ENCODE data around the gene BBX.
"Not testable (repeated sequence)": the region's sequence is repeated elsewhere in the genome, so short reads cannot be mapped to it uniquely, and the experiment has no call there.

The BBX gene

DNA sequence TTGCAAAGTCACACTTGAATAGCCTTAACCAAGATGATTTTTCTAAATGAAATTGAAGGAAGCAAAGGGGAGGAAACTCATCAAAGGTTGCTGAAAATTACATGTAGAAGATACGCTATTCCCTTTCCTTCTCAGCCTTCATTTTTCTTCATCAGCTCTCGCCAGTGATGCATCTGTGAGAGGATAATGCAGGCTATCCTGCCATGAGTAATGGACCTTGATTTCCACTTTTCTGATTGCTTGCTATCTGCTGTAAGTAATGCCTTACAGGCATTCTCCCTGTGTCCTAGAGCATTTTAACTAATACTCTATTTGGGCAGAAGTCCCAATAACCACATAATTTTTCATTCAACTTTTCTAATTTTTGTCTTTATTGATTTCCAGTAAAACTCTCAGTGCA, 162.6 kb downstream of the BBX start:
- no peak for DNase-seq (ENCODE audit: low spot score)

DNA sequence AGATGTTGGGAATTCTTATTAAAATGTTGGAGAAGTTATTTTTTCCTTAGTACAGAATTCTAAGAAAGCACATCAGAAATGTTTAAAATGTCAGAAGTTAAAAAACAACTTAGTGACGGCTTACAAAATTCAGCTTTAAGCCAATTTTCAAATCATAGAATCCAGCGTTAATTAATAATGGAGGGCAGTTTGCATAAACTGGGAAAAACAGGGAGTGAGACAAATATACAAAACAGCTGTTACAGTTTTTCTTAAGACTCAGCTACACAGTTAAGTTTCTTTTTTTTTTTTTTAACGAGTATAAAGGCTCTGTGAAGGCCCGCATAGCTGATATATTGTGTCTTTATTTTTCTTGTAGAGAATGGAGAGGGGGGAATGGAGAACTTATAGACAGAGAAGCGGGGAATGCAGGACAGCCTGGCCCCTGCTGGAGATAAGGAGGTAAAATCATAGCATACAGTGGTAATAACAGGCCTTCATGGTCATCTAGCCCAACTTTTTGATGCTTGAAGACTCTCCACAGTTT, 164.4 kb downstream of the BBX start:
- no peak for DNase-seq (ENCODE audit: low spot score)

DNA sequence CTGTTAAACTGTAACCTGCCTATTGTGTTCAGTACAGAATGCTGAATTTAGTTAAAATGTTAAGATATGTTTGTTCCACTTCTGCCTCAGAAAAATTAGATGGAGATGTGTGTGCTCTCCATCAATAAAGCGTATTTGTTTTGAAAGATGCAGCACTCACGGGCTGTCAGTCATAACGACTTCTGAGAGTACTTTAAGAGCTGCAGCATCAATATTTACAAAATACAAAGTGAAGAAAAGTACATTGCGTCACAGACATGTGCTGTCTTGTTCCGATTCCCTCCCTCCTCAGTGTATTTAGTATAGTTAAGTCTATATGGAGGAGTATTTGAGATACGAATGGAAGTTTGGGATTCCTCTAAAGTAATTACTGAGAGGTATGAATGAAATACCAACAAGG, 166.6 kb downstream of the BBX start:
- DNase-seq (ENCODE audit: low spot score), result no peak

DNA sequence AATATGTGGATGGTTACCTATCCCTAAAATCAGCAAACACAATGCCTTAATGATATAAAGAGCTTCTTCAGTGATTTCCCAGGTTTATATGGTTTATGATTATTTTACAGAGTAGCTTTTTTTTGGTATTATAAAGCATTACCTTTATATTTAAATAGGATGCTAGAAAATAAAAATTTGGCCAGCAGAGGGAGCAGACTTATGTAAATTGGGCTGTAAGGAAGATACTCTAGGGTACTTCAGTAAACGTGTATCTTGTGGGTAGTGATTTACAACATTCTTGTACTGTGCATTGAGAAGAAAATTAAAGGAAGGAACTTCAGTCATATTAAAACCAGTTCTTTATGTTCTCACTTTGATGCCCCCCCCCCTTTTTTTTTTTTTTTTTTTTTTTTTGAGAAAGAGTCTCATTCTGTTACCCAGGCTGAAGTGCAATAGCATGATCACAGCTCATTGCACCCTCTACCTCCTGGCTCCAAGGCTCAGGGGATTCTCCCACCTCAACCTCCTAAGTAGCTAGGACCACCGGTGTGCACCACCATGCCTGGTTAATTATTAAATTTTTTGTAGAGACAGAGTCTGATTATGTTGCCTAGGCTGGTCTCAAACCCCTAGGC, 167.9 kb downstream of the BBX start:
- peak; percentile 37 for DNase-seq (ENCODE audit: low spot score)

DNA sequence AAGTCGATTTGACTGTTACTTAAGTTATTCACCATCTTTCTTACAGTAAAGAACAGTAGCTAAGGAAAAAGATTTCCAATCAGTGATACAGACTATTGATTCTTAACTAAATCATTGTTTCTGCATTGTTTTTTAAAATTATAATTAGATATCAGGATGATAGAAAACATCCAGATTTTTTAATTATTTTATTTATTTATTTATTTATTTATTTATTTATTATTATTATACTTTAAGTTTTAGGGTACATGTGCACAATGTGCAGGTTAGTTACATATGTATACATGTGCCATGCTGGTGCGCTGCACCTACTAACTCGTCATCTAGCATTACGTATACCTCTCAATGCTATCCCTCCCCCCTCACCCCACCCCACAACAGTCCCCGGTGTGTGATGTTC, 169.2 kb downstream of the BBX start:
- DNase-seq (ENCODE audit: low spot score), result not testable (repeated sequence)

DNA sequence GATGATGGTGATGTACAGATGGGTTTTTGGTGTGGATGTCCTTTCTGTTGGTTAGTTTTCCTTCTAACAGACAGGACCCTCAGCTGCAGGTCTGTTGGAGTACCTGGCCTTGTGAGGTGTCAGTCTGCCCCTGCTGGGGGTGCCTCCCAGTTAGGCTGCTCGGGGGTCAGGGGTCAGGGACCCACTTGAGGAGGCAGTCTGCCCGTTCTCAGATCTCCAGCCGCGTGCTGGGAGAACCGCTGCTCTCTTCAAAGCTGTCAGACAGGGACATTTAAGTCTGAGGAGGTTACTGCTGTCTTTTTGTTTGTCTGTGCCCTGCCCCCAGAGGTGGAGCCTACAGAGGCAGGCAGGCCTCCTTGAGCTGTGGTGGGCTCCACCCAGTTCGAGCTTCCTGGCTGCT, 174.6 kb downstream of the BBX start:
- not testable (repeated sequence) for DNase-seq (ENCODE audit: low spot score)

DNA sequence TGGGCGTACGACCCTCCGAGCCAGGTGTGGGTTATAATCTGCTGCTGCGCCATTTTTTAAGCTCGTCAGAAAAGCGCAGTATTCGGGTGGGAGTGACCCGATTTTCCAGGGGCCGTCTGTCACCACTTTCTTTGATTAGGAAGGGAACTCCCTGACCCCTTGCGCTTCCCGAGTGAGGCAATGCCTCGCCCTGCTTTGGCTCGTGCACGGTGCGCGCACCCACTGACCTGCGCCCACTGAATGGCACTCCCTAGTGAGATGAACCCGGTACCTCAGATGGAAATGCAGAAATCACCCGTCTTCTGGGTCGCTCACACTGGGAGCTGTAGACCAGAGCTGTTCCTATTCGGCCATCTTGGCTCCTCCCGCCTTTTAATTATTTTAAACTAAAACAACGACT, 175.1 kb downstream of the BBX start:
- peak; percentile 8 for DNase-seq (ENCODE audit: low spot score)

DNA sequence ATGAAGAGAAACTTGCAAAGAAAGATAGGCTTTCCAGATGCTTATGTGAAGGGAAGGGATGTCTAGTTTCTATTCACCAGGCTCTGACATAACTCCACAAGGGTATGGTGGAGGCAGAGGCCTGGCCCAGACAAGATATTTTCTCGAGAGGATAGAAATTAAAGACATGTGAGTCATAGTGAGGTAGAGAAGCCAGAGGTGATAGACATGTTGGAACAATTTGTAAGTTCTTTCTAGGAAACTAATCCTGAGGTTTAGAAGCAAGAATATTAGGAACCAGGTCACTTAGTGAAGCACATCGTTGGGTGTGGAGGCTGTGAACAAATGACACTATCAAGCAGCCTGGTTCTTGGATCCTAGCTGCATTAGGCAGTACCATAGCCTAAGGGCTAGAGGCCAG, 176.9 kb downstream of the BBX start:
- DNase-seq (ENCODE audit: low spot score), result no peak

DNA sequence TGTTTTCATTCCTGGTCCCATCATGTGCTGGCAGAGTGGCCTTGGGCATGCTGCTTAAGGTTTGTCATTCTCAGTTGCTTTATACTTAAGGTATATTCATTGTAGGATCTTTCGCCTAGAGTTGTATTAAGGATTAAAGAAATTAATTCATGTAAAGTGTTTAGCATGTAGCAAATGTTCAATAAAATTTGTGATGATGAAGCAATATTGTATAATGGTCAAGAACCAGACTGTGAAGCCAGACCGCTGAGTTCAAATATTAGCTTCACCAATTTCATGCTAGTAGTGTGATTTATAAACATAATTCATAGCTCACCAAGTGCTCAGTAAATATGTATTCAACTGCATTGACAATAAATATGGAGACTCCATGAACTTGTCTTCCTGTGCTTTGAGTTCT, 178.5 kb downstream of the BBX start:
- DNase-seq (ENCODE audit: low spot score), result no peak

DNA sequence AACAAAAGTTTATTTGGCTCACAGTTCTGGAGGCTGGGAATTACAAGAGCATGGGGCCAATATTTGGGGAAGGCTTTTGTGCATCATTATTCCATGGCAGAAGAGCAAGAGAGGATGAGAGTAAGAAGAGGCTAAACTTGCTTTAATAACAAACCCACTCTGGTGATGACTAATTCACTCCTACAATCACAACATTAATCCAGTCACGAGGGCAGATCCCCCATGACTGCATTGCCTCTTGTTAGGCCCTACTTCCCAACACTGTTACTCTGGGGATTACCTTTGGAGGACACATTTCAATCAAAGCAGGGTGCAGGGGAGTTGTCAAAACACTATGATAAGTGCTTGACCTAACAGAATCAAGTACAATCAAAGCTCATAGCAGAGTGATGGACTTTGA, 181.7 kb downstream of the BBX start:
- DNase-seq (ENCODE audit: low spot score), result no peak

DNA sequence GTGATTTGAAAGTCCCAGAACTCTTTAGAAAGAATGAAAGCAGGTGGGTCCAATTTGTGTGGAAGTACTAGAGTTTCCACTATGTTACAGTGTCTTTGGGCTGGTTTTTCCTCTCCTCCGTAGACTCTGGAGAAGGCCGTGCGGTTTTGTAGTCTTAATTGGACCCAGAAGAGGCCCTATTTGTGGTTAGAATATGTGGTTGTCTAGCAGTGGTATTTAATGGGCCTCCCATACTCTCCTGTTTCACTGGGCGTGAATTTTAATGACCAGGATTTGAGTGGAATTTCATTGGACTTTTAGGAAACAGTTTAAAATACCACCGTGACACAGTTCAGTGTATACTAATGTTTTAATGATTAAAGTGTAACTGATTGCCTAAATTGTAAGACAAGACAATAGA, 182.3 kb downstream of the BBX start:
- no peak for DNase-seq (ENCODE audit: low spot score)

DNA sequence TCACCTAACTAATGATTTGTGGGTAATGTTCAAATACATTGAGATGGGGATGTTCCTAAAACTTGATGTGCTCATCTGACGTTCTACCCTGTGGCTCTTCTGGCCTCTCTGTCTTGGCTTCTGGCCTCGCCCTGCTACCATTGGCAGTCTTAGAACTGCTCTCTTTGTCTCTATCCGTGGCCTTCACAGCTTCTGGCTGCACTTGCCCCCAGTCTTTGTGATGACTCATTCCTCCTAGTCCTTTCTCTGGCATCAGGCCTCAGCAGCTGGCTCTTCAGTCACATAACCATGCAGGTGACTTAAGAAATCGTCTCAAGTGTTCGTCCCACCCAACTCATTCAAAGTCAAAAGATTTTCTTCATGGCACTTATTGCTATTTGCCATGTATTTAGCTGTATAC, 188.1 kb downstream of the BBX start:
- no peak for DNase-seq (ENCODE audit: low spot score)

DNA sequence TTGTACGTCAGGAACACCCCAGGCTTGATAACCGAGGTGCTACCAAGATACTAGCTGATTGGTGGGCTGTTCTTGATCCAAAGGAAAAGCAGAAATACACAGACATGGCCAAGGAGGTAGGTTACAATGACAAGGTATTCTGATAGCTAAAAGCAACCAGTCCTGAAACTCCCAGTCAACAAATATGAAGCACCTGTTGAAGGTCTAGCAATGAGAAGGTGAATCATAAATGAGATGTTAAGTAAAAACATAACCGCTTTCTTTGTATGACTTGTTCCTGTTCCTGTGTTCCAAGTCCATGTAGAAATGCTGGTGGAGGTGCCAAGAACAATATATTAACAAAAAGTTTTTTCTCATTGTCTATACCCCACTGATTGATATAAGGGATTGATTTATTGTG, 194.0 kb downstream of the BBX start:
- no peak for DNase-seq (ENCODE audit: low spot score)

DNA sequence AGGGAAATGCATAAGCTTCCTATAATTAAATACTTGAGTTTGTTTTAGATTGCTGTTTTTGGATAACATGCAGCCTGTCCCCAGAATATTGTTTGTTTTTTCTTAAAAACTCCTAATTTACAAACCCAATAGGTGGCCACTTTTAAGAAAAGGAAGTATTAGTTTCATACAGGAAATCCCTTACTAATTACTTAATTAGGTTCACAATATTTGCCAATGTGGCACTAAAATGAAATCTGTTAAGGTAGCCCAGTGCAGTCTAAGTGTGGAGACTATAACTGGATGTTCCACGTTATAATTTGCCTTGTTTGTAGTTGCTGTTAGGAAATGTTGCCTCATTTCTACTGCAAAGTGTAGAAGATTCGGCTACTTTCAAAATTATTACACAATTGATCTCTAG, 195.8 kb downstream of the BBX start:
- DNase-seq (ENCODE audit: low spot score), result no peak

DNA sequence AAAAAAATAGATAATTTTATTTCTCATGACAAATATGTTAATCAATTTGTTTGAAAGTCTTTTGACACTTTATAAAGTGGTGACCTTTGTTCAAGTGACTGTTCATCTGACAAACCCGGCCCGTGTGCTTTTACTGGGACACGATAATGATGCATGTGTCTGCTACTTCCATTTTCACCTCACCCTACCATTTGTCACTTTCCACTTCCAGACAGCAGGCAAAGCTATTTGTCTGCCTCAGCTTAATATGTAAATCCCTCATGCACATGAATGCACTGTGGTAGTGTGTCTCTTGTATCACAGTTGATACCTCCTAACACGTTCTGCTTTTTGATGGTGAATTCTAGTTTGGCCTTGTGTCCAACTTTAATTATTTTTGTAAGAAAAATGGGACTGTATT, 204.3 kb downstream of the BBX start:
- no peak for DNase-seq (ENCODE audit: low spot score)

DNA sequence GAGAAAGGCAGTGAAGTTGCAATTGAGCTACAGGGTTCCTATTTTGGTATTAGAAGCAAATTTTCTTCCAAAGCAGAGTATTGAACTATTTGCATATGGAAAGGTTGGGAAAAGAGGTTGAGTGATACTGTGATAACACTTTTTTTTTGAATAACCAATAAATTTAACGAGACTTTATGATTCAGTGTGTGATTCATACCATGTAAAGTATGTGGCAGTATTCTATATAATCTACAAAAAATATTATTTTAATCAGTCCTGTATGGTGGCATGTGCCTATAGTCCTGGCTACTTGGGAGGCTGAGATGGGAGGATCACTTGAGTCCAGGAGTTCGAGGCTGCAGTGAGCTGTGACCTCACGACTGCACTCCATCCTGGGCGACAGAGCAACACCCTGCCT, 206.9 kb downstream of the BBX start:
- no peak for DNase-seq (ENCODE audit: low spot score)

DNA sequence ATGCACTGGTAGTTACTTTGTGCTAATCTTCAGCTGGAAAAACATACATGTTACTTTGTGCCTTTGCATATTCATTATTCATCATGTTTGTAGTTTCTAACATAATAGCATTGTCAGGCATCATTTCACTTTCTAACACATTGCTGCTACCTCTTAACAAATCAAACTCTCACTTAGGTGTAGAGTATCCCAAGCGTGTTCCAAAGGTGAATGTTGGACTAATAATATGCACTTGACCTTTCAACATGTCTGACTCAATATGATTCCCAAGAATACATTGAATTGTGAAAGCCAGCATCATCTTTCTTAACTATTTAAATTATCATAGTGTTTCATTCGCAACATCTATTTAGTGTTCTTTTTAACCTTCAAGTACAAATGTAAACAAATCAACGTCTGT, 211.6 kb downstream of the BBX start:
- DNase-seq (ENCODE audit: low spot score), result no peak

DNA sequence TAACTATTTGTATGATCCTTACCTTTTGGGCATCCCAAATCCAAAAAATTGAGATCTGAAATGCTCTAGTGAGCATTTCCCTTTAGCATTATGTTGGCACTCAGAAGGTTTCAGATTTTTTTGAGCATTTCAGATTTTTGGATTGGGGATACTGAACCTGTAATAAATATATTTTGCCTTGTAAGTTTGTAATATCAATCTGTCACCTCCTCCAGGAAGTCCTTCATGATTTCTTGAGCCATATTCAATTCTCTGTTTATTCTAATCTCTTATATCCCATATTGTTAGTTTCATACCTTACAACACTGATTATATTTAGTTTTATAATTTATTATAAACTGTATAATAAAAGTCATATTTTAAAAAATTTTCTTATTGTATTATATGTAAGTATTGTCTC, 215.2 kb downstream of the BBX start:
- DNase-seq (ENCODE audit: low spot score), result no peak

DNA sequence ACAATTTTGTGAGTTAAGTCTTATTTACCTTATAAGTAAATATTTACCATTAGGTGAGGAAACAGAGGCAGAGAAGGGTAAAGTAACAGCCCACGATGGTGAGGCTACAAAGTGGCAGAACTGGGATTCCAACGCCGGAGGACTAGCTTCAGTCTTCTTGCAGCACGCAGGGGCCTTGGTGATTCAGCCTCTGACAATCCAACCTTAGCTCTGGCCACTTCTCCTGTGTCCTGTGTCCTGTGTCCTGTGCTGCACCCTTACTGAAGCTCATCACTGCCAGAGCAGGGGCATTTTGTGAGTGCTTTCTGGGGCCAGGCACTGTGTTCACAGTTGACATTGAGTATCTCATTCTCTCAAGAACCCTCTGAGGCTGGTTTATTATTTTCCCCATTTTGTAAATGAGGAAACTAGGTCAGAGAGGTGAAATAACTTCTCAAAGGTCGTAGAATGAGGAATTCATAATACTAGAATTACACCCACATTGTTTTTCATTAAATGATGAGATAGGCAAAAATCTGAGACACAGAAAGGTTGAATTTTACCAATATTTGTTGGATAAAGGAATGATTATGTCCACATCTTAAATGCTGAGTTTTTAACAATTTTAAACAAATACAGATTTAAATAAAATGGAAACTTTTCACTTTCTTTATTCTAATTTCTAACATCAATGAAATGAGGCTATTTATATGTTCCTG, 215.9 kb downstream of the BBX start:
- no peak for DNase-seq (ENCODE audit: low spot score)

DNA sequence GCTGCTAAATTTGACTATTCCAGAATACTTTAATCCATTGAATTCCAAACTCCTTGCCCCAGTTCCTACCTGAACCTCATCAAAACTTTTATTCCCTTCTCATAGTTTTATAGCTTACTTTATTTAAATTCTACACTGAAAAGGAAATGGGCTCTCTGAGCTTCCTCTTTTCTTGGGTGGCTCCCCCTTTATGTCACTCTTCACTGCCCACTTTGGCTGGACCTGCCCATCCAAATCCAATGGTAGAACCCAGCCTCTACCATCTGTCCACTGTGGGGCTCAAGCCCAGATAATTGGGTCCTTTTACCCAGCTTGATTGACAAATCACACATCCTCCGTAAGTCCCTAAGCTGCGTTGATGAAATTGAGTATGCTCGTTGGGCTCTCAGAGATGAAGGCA, 216.5 kb downstream of the BBX start:
- no peak for DNase-seq (ENCODE audit: low spot score)

DNA sequence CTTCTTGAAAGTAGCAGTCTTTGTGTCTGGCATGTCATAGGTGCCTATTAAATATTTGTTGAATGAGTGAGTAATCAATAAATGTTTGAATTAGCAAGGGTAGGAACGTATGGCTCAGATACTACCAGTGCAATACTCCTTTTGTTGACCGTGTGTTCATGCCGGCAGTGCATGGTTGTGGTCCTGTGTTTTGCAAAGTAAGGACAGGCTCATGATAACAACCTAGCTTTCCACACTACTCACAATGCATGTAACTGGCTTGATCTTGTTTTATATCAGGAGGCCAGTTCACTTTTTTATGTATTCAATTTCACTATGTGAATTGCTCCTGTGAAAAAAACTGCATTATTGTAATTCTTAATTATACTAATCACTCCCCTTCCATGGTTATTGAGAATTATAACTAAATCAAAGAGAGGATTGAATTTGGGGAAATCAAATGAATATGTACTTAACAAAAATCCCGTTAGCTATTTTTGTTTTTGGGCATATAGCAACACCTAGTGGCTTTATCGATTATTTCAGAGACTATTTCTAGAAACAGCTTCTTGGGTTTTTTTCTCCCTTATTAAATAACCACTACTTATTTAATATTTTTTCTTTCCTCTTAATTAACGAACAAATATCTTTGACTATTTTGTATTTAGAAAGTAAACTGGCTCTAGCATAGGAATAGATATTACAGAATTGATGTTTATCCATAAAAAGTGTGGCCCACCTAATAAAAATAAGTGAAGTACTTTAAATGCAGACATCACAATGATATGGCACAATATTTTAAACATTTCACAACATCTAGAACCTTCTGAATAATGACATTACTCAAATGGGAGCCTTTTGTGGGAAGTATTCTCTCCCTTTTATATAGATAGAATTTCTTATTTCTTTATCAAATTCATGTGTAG, 218.5 kb downstream of the BBX start:
- peak; percentile 10 for DNase-seq (ENCODE audit: low spot score)

DNA sequence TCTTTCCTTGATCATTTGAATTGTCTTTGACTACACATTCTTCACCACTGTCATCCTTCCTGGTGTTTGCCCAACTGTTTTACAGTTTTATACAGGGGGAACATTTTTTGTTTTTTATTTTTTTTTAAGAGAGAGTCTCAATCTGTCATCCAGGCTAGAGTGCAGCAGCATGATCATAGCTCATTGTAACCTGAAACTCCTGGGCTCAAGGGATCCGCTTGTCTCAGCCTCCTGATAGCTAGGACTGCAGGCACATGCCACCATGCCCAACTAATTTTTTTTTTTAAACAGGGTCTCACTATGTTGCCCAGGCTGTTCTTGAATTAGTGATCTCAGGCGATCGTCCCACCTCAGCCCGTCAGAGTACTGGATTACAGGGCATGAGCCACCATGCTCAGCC, 222.6 kb downstream of the BBX start:
- no peak for DNase-seq (ENCODE audit: low spot score)

Data from LoVo (cell line).